GM18951 (cell line): Measurements from ENCODE around the gene FAM43A.

ENCODE experiments used
- POLR2A ChIP-seq: IDR thresholded peaks from 4 replicates; pipeline ENCODE4 v1.6.1; 2011; ENCODE audit warnings: mild to moderate bottlenecking; ENCODE audit not compliant: insufficient read length, insufficient read depth; ENCODE audit errors: extremely low read depth
- in situ Hi-C: fragments of 300-500 bp; cut with MboI; formaldehyde crosslinking; loops from one replicate; pipeline ENCODE4 v1.12.0; 2022; ENCODE audit warnings: low sequenced_read_pairs, mixed read lengths, inconsistent platforms; ENCODE audit not compliant: unreplicated experiment

FAM43A gene

GRCh38 chr3:194731506-194732073, 45.9 kb downstream of the FAM43A start:
- in situ Hi-C loops = no loop called here
- TF ChIP-seq POLR2A = no peak

- no peak for TF ChIP-seq POLR2A
- in situ Hi-C loops = no loop called here
Observed at GRCh38 chr3:194732617-194733016, 46.9 kb downstream of the FAM43A start.

- TF ChIP-seq POLR2A = no peak
- in situ Hi-C loops = no loop called here
Observed at GRCh38 chr3:194736277-194736895, 50.7 kb downstream of the FAM43A start.

- in situ Hi-C loops = no loop called here
- TF ChIP-seq POLR2A = no peak
Observed at GRCh38 chr3:194736896-194737600, 51.4 kb downstream of the FAM43A start.
